Measurements from ENCODE around the gene ABHD3. TPM values are rescaled to one million over a fixed set of nuclear protein-coding genes. Genes with fewer than 3 reads are reported as not detected.
"Not testable (repeated sequence)": the region's sequence is repeated elsewhere in the genome, so short reads cannot be mapped to it uniquely, and the experiment has no call there.

Gene ABHD3
- total RNA-seq, 1 donor from 2014 or later = 4.3 TPM

GRCh38 chr18:21739604-21740537 is 35.3 kb upstream of the ABHD3 start:
- TF ChIP-seq CTCF (IDR thresholded peaks at IDR 0.05) = no peak
- H3K9me3 Mint-ChIP-seq (ENCODE audit: low read depth) = peaks cover 22% of the 10 kb centered on the region
- no peak for DNase-seq (ENCODE audit: low spot score)
- H3K4me1 Mint-ChIP-seq (ENCODE audit: low read depth) = peaks cover 50% of the 10 kb centered on the region
- H3K27ac Mint-ChIP-seq (ENCODE audit: unreplicated experiment) = peak overlapping the region; percentile 99
- H3K4me3 Mint-ChIP-seq (ENCODE audit: unreplicated experiment) = peak overlapping the region; percentile 94
- H3K36me3 Mint-ChIP-seq (ENCODE audit: low read depth) = peaks cover 6% of the 10 kb centered on the region
- H3K27me3 Mint-ChIP-seq (ENCODE audit: low read depth) = no peaks in the 10 kb centered on the region

GRCh38 chr18:21736926-21737325 is 32.4 kb upstream of the ABHD3 start:
- H3K4me3 Mint-ChIP-seq (ENCODE audit: unreplicated experiment); DNase-seq (ENCODE audit: low spot score); H3K27ac Mint-ChIP-seq (ENCODE audit: unreplicated experiment); H3K27me3 Mint-ChIP-seq (ENCODE audit: low read depth); H3K36me3 Mint-ChIP-seq (ENCODE audit: low read depth): not testable (repeated sequence)
- Mint-ChIP-seq H3K9me3 (ENCODE audit: low read depth) (peaks cover 22% of the 10 kb centered on the region), H3K4me1 (ENCODE audit: low read depth) (peaks cover 30% of the 10 kb centered on the region)

GRCh38 chr18:21735452-21736015 is 31.0 kb upstream of the ABHD3 start:
- Mint-ChIP-seq H3K4me3 (ENCODE audit: unreplicated experiment) (peak overlapping the region; percentile 6), H3K36me3 (ENCODE audit: low read depth) (peaks cover 6% of the 10 kb centered on the region), H3K9me3 (ENCODE audit: low read depth) (peaks cover 22% of the 10 kb centered on the region), H3K27ac (ENCODE audit: unreplicated experiment) (peak overlapping the region; percentile 49), H3K4me1 (ENCODE audit: low read depth) (peaks cover 28% of the 10 kb centered on the region), H3K27me3 (ENCODE audit: low read depth) (no peaks in the 10 kb centered on the region)
- no peak for TF ChIP-seq CTCF (IDR thresholded peaks at IDR 0.05)
- DNase-seq (ENCODE audit: low spot score) = no peak

- H3K27ac Mint-ChIP-seq (ENCODE audit: unreplicated experiment) = no peak overlapping the region
- H3K4me1 Mint-ChIP-seq (ENCODE audit: low read depth) = peaks cover 18% of the 10 kb centered on the region
- peaks cover 6% of the 10 kb centered on the region for H3K36me3 Mint-ChIP-seq (ENCODE audit: low read depth)
- H3K27me3 Mint-ChIP-seq (ENCODE audit: low read depth) = no peaks in the 10 kb centered on the region
- TF ChIP-seq CTCF (IDR thresholded peaks at IDR 0.05) = no peak
- H3K4me3 Mint-ChIP-seq (ENCODE audit: unreplicated experiment) = no peak overlapping the region
- no peak for DNase-seq (ENCODE audit: low spot score)
- H3K9me3 Mint-ChIP-seq (ENCODE audit: low read depth) = peaks cover 17% of the 10 kb centered on the region
Measured at GRCh38 chr18:21733011-21733410, 28.4 kb upstream of the ABHD3 start.

GRCh38 chr18:21727702-21728101 is 23.1 kb upstream of the ABHD3 start:
- H3K4me1 Mint-ChIP-seq (ENCODE audit: low read depth) = no peaks in the 10 kb centered on the region
- H3K36me3 Mint-ChIP-seq (ENCODE audit: low read depth) = no peaks in the 10 kb centered on the region
- no peak overlapping the region for H3K4me3 Mint-ChIP-seq (ENCODE audit: unreplicated experiment)
- no peaks in the 10 kb centered on the region for H3K27me3 Mint-ChIP-seq (ENCODE audit: low read depth)
- H3K27ac Mint-ChIP-seq (ENCODE audit: unreplicated experiment) = no peak overlapping the region
- H3K9me3 Mint-ChIP-seq (ENCODE audit: low read depth) = no peaks in the 10 kb centered on the region
- no peak for DNase-seq (ENCODE audit: low spot score)
- no peak for TF ChIP-seq CTCF (IDR thresholded peaks at IDR 0.05)
